ENCODE results near the gene CAPZB. TPM values are rescaled to one million over a fixed set of nuclear protein-coding genes. Genes with fewer than 3 reads are reported as not detected.

CAPZB gene
- total RNA-seq, 4 donors from 2014 or later, result 127 to 404 (median 136) TPM

- in situ Hi-C loops (cut with MboI; ENCODE audit: low pct_ligation_motif_present in 1 of 4, low pct_unique_long_range_greater_than_20kb in 1 of 4, low sequenced_read_pairs in 3 of 4) (loop anchor here in 1 of 4 donors (10.0 kb wide), 1 partner anchor 190 kb away; no protein-coding TSS in a partner anchor), intact Hi-C loops (cut with DNase I; ENCODE audit: low total_unique reads) (no loop called here)
- H3K36me3 ChIP-seq, result peaks cover 0 to 7% (median 3%) of the 10 kb centered on the region in 4 donors
- peak; percentile 41 for DNase-seq
- H3K4me3 ChIP-seq, result no peak overlapping the region
- 87% methylated on average over 7 of the region's 7 CpGs; no CpG with 5 or more reads in 1 of the 2 donors for WGBS, 2 donors (ENCODE audit: low coverage in 1 of 2)
- H3K9me3 ChIP-seq, result no peaks in the 10 kb centered on the region
- H3K27me3 ChIP-seq, result no peaks in the 10 kb centered on the region
- no peak for TF ChIP-seq CTCF (IDR thresholded peaks at IDR 0.05)
- peak in 1 of 3 donors; percentile 8 for TF ChIP-seq POLR2AphosphoS5 (IDR thresholded peaks at IDR 0.05)
- H3K4me1 ChIP-seq, result peaks cover 29 to 47% (median 38%) of the 10 kb centered on the region in 4 donors
- H3K27ac ChIP-seq, result peak overlapping the region; percentile 71 to 86 (median 82)
Observed at GRCh38 chr1:19384772-19385187, 100.6 kb downstream of the CAPZB start.

- intact Hi-C loops (cut with DNase I; ENCODE audit: low total_unique reads) (no loop called here), in situ Hi-C loops (cut with MboI; ENCODE audit: low pct_ligation_motif_present in 1 of 4, low pct_unique_long_range_greater_than_20kb in 1 of 4, low sequenced_read_pairs in 3 of 4) (loop anchor here in 1 of 4 donors (10.0 kb wide), 1 partner anchor 191 kb away; no protein-coding TSS in a partner anchor)
- TF ChIP-seq POLR2AphosphoS5 (IDR thresholded peaks at IDR 0.05) (peak in 1 of 3 donors; percentile 7), CTCF (IDR thresholded peaks at IDR 0.05) (no peak), POLR2A (IDR thresholded peaks at IDR 0.05) (no peak), EP300 (IDR thresholded peaks at IDR 0.05; ENCODE audit: low read depth) (no peak)
- Histone ChIP-seq H3K27ac (peak overlapping the region; percentile 66 to 86 (median 76)), H3K9me3 (no peaks in the 10 kb centered on the region), H3K4me3 (no peak overlapping the region), H3K36me3 (peaks cover 0 to 8% (median 4%) of the 10 kb centered on the region in 4 donors), H3K27me3 (no peaks in the 10 kb centered on the region), H3K4me1 (peaks cover 29 to 47% (median 36%) of the 10 kb centered on the region in 4 donors)
- WGBS, 2 donors (ENCODE audit: low coverage in 1 of 2), result 50 to 68% methylated on average over 4 of the region's 4 CpGs
- peak; percentile 58 for DNase-seq
Observed at GRCh38 chr1:19384113-19384512, 101.2 kb downstream of the CAPZB start.

GRCh38 chr1:19382222-19382621 is 103.1 kb downstream of the CAPZB start:
- Histone ChIP-seq H3K4me1 (peaks cover 27 to 36% (median 32%) of the 10 kb centered on the region in 4 donors), H3K36me3 (peaks cover 0 to 16% (median 8%) of the 10 kb centered on the region in 4 donors), H3K27ac (no peak overlapping the region), H3K27me3 (no peaks in the 10 kb centered on the region), H3K9me3 (no peaks in the 10 kb centered on the region), H3K4me3 (no peak overlapping the region)
- WGBS, 2 donors (ENCODE audit: low coverage in 1 of 2), result 52% methylated on average over 3 to 4 of the region's 4 CpGs
- intact Hi-C loops (cut with DNase I; ENCODE audit: low total_unique reads), result no loop called here
- no peak for DNase-seq
- in situ Hi-C loops (cut with MboI; ENCODE audit: low pct_ligation_motif_present in 1 of 4, low pct_unique_long_range_greater_than_20kb in 1 of 4, low sequenced_read_pairs in 3 of 4), result loop anchor here in 1 of 4 donors (10.0 kb wide), 1 partner anchor 193 kb away; no protein-coding TSS in a partner anchor
- TF ChIP-seq CTCF (IDR thresholded peaks at IDR 0.05), result no peak
- TF ChIP-seq POLR2A (IDR thresholded peaks at IDR 0.05), result no peak
- TF ChIP-seq POLR2AphosphoS5 (IDR thresholded peaks at IDR 0.05), result no peak
- TF ChIP-seq EP300 (IDR thresholded peaks at IDR 0.05; ENCODE audit: low read depth), result no peak

- in situ Hi-C loops (cut with MboI; ENCODE audit: low pct_ligation_motif_present in 1 of 4, low pct_unique_long_range_greater_than_20kb in 1 of 4, low sequenced_read_pairs in 3 of 4), result loop anchor here in 1 of 4 donors (10.0 kb wide), 1 partner anchor 194 kb away; no protein-coding TSS in a partner anchor
- Histone ChIP-seq H3K36me3 (peaks cover 0 to 22% (median 9%) of the 10 kb centered on the region in 4 donors), H3K27me3 (no peaks in the 10 kb centered on the region), H3K4me3 (no peak overlapping the region), H3K4me1 (peaks cover 17 to 27% (median 23%) of the 10 kb centered on the region in 4 donors), H3K9me3 (no peaks in the 10 kb centered on the region), H3K27ac (no peak overlapping the region)
- no peak for DNase-seq
- intact Hi-C loops (cut with DNase I; ENCODE audit: low total_unique reads), result no loop called here
- 79 to 100% methylated on average over 3 to 6 of the region's 6 CpGs for WGBS, 2 donors (ENCODE audit: low coverage in 1 of 2)
- TF ChIP-seq EP300 (IDR thresholded peaks at IDR 0.05; ENCODE audit: low read depth) (no peak), CTCF (IDR thresholded peaks at IDR 0.05) (no peak), POLR2AphosphoS5 (IDR thresholded peaks at IDR 0.05) (no peak), POLR2A (IDR thresholded peaks at IDR 0.05) (no peak)
Observed at GRCh38 chr1:19381261-19381660, 104.1 kb downstream of the CAPZB start.

Measured in transverse colon (tissue), 4 donors.